Dermis blood vessel endothelial cell (primary cell): Measurements from ENCODE around the gene PIEZO1. TPM values are rescaled to one million over a fixed set of nuclear protein-coding genes. Genes with fewer than 3 reads are reported as not detected.

Experiments used
- DNase-seq: peaks from one replicate; pipeline ENCODE4 v3.0.0; 2010
- total RNA-seq: library from RNA; depleted of rRNA; stranded (reverse); fragments of >200 nt; gene quantifications from 2 replicates; pipeline ENCODE4 v1.2.3, GENCODE V29; 2014

Gene PIEZO1
- total RNA-seq, 1 donor from 2014 or later = 354 TPM

- no peak for DNase-seq
Measured at GRCh38 chr16:88716601-88717001, 68.4 kb downstream of the PIEZO1 start.

- no peak for DNase-seq
Measured at GRCh38 chr16:88716201-88716600, 68.8 kb downstream of the PIEZO1 start.

- no peak for DNase-seq
Measured at GRCh38 chr16:88715312-88716190, 69.5 kb downstream of the PIEZO1 start.

- no peak for DNase-seq
Measured at GRCh38 chr16:88714420-88715302, 70.4 kb downstream of the PIEZO1 start.

GRCh38 chr16:88713568-88714419 lies 71.2 kb downstream of the PIEZO1 start:
- DNase-seq = no peak

GRCh38 chr16:88713054-88713453 lies 72.0 kb downstream of the PIEZO1 start:
- DNase-seq = no peak

GRCh38 chr16:88712362-88712979 lies 72.5 kb downstream of the PIEZO1 start:
- no peak for DNase-seq

GRCh38 chr16:88711750-88712340 lies 73.2 kb downstream of the PIEZO1 start:
- DNase-seq = no peak

GRCh38 chr16:88710556-88710955 lies 74.5 kb downstream of the PIEZO1 start:
- no peak for DNase-seq

GRCh38 chr16:88706965-88707826 lies 77.8 kb downstream of the PIEZO1 start:
- no peak for DNase-seq

GRCh38 chr16:88706229-88706964 lies 78.6 kb downstream of the PIEZO1 start, which contains the start of the genes CTU2 and RNF166:
Gene CTU2 (plus strand): TSS chr16:88706503. CDS start chr16:88706531, 28 bp downstream.
Gene RNF166 (minus strand): TSS chr16:88706408. CDS start chr16:88706325, 83 bp downstream.
- DNase-seq = peak; percentile 93

- DNase-seq = no peak
Measured at GRCh38 chr16:88705801-88706228, 79.2 kb downstream of the PIEZO1 start.

GRCh38 chr16:88705076-88705684 lies 79.8 kb downstream of the PIEZO1 start:
- peak; percentile 31 for DNase-seq

- peak; percentile 53 for DNase-seq
Measured at GRCh38 chr16:88703486-88704309, 81.3 kb downstream of the PIEZO1 start.

- DNase-seq = no peak
Measured at GRCh38 chr16:88702371-88703210, 82.4 kb downstream of the PIEZO1 start.

- peak; percentile 34 for DNase-seq
Measured at GRCh38 chr16:88701581-88702370, 83.2 kb downstream of the PIEZO1 start.
